Measurements from ENCODE around the gene DLK1. TPM values are rescaled to one million over a fixed set of nuclear protein-coding genes. Genes with fewer than 3 reads are reported as not detected.

DLK1 gene
- total and polyA plus RNA-seq, 2 of the 4 experiments (the other 2 are of a cell fraction) = under 0.01 to 0.07 TPM

DNA sequence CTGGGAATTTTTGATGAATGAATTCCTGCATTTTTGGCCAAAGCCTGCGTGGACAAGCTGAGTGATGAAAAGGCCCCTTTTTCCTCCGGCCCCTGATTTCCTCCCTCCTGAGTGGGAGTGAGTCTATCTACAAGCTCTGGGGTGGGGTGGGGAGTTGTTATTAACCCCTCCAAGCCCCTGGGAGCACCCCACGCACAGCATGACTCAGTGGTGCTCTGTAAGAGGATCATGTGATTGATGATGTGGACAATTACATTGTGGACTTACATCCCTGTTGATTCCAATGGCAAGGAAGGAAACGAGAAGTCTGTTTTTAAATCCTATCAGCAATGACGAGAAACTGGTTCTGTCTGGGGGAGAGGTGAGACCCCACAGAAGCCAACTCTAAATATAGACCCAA is 5.1 kb upstream of the DLK1 start:
- Histone ChIP-seq H3K9me1 (ENCODE audit: insufficient read depth, low read length) (no peaks in the 10 kb centered on the region), H3K27me3 (ENCODE audit: control insufficient read depth, insufficient read depth, low read length) (peaks cover 93% of the 10 kb centered on the region), H3K4me1 (ENCODE audit: control insufficient read depth, insufficient read depth, low read length) (no peaks in the 10 kb centered on the region), H3K9ac (ENCODE audit: low read depth, low read length) (no peak overlapping the region), H3K9me3 (ENCODE audit: control insufficient read depth, insufficient read depth, low read length) (no peaks in the 10 kb centered on the region; the same call in 1 of the 2 replicates), H2BK5ac (ENCODE audit: low read depth, low read length, poor library complexity, severe bottlenecking) (no peak overlapping the region), H2BK15ac (ENCODE audit: low read depth, low read length) (no peak overlapping the region), H3K27ac (ENCODE audit: insufficient read depth, low read length) (no peak overlapping the region), H4K5ac (ENCODE audit: low read depth, low read length) (no peak overlapping the region), H2AK9ac (replicated peaks; ENCODE audit: low read depth, low read length, poor library complexity) (no peak overlapping the region), H3K4ac (ENCODE audit: low read depth, low read length) (no peak overlapping the region), H3K23ac (ENCODE audit: low read depth, low read length) (no peak overlapping the region), H3K4me3 (ENCODE audit: insufficient read depth, low read depth, low read length) (no peak overlapping the region), H2BK120ac (ENCODE audit: low read depth, low read length) (no peak overlapping the region), H4K8ac (ENCODE audit: low read depth in 2 of 2, low read length in 2 of 2) (no peak overlapping the region), H3K14ac (replicated peaks; ENCODE audit: low read depth, low read length) (no peak overlapping the region), H3K36me3 (ENCODE audit: control insufficient read depth, insufficient read depth, low read length) (no peaks in the 10 kb centered on the region), H3K79me1 (ENCODE audit: low read depth in 1 of 2, low read length in 2 of 2) (no peaks in the 10 kb centered on the region), H3K4me2 (ENCODE audit: low read depth, low read length) (no peak overlapping the region), H2AK5ac (ENCODE audit: low read depth, low read length) (no peak overlapping the region), H3K18ac (ENCODE audit: low read depth, low read length) (no peak overlapping the region), H4K20me1 (ENCODE audit: insufficient read depth, low read length) (no peaks in the 10 kb centered on the region), H3K56ac (ENCODE audit: extremely low read depth, insufficient read depth, low read length) (no peak overlapping the region), H4K91ac (ENCODE audit: insufficient read depth, low read depth, low read length) (no peak overlapping the region), H2AFZ (replicated peaks; ENCODE audit: low read length, poor library complexity) (no peak overlapping the region), H2BK20ac (ENCODE audit: low read depth, low read length) (no peak overlapping the region)
- ATAC-seq (ENCODE audit: low read depth) (no peak), DNase-seq (peak; percentile 14)
- TF ChIP-seq MXI1 (IDR thresholded peaks at IDR 0.05; ENCODE audit: borderline replicate concordance, low read depth, low read length) (no peak), FOS (IDR thresholded peaks at IDR 0.05; ENCODE audit: low read depth, low read length) (no peak), NFE2L2 (IDR thresholded peaks at IDR 0.05; ENCODE audit: low read depth, low read length) (no peak)
- TF ChIP-seq, protein P1, sequence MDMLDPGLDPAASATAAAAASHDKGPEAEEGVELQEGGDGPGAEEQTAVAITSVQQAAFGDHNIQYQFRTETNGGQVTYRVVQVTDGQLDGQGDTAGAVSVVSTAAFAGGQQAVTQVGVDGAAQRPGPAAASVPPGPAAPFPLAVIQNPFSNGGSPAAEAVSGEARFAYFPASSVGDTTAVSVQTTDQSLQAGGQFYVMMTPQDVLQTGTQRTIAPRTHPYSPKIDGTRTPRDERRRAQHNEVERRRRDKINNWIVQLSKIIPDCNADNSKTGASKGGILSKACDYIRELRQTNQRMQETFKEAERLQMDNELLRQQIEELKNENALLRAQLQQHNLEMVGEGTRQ (IDR thresholded peaks at IDR 0.05; ENCODE audit: low read depth, low read length) = no peak
- no TSS peak for BruUV-seq (replicated peaks)
- dilution Hi-C loops (cut with HindIII; ENCODE audit: low sequenced_read_pairs, unreplicated experiment) = no loop called here
- CTCF ChIA-PET = no interaction called here
- POLR2A ChIA-PET (ENCODE audit: unreplicated experiment) = no interaction called here
- in situ Hi-C loops (cut with MboI; ENCODE audit: low sequenced_read_pairs) = loop anchor here (25.0 kb wide), 1 partner anchor 516 kb away; no protein-coding TSS in a partner anchor
- no CpG with 5 or more reads among the region's 5 CpGs for WGBS, 2 experiments (ENCODE audit: extremely low coverage in 2 of 2, insufficient read length in 1 of 2)
- intact Hi-C loops (cut with micrococcal nuclease) = no loop called here
